ENCODE measurements around the gene HIVEP2.
A peak's percentile ranks its signal among the peaks of the same experiment; 100 is the strongest.

The HIVEP2 gene

DNA sequence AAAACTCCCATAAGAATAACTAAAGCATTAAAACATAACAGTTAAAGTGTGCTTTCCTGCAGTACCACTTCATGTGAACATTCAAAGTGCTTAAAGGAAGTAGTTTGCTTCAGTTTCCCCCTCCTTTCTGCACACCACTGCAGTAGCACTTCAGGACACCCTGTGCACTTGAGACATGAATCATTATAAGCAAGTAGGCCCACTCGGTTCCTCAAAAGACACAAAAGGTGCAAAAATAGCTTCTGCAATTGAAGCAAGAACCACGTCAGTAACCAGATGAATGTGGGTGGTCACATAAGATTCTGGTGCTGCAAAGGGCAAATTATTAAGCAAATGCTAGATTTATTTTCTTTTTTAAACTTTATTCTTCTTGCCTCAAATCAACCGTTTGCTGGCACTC is 160.6 kb downstream of the HIVEP2 start:
- peak; percentile 60 for DNase-seq (ENCODE audit: low spot score)

DNA sequence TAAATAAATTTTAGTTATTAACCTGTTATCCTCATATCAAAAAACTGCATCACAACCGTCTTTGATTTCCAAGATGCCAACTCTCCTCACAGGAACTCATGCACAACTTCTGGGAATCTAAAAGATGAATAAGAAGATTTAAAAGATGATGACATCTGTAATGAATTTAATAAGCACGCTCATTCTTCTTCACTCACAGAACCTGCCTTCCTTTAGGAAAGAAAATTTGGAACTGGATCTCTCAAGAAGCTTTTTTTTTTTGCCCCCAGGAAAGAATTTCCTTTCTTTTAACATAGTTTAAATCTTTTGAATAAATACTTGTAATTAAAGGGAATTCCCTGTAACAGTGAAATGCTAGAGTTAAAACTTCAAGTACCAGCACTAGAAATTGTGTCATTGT is 161.5 kb downstream of the HIVEP2 start:
- no peak for DNase-seq (ENCODE audit: low spot score)

DNA sequence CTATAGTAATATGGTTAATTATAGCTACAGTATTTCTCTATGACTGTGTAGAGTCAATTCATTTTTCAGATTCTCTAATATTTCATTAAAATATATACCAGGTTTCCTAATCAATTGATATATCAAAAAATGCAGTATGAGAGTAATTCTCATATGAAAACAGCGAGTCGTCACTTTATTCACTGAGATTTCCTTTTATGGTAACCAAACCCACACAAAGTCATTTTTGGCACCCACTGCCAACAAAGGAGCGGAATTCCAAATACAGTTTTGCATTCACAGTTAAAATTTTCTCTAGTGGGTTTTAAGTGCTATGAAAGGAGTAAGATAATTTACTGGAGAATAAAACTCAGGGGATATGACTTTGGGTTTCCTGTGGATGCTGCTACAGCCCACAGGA is 163.8 kb downstream of the HIVEP2 start:
- DNase-seq (ENCODE audit: low spot score): no peak

DNA sequence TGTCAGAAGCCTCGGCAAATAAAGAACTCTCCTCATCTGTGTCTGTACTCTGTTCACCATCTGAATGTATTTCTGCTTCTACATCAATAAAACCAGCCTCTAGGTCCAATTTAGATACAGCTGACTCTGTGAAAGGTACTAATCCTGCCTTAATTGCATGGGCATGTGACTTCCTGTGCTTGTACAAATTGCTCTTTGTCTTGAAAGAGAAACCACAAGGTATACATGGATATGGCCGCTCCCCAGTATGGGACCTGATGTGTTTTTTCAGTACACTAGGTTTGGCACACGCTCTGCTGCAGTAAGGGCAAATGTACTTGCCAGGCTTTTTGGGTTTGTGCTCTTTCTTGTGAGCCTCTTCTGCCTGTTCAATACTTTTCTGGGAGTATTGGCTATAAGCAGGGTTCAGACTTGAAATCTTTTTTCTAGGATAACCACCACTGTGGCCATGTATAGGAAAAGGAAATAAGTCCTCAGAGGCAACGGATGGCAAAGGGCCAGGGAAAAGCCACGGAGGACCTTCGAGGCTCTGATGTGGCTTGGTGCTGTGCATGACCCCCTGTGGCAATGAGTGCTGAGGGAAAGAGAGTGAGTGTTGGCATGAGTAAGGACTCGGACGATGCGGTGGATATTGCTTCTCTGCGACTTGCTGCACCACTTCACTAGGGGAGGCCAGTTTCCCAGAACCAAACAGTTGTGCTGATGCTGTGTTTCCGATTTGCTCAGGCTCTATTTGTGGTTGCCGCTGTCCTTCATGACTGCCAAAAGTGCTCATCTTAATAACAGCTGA is 170.9 kb downstream of the HIVEP2 start:
- DNase-seq (ENCODE audit: low spot score): no peak

DNA sequence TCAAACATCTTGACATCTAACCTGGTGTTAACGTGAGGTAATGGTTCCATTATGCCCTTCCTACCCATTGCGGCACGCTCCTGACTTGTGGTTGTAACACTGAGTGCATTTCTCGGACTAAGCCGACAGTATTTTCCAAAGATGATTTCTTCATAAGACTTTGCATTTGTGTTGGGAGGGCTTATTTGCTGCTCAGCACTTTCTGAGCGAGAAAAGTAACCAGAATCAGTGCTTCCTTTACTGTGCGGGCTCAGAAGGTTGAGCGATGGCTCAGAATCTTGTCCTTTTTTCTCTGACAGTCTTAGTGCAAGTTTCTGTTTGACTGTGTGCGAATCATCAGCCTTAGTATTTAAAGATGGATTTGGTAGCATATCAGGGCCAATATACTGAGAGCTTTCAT is 171.7 kb downstream of the HIVEP2 start:
- no peak for DNase-seq (ENCODE audit: low spot score)

DNA sequence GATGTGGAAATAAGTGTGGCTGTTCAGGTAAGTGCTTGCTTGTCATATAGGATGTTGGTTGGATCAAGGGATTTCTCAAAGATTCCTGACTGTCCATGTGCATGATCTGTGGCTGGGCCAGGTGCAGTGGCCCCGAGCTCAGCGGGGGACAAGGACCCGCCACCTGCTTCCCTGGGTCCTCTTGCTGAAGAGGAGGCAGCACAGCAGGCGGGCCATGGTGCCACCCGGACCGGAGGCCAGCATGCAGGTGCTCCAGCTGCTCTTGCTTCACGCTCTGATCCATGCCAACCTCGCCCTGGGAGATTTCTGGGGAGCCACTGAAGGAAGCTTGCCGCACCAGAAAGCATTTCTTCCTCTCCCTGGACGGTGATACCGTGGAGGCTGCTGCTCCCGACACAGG is 173.8 kb downstream of the HIVEP2 start:
- no peak for DNase-seq (ENCODE audit: low spot score)

DNA sequence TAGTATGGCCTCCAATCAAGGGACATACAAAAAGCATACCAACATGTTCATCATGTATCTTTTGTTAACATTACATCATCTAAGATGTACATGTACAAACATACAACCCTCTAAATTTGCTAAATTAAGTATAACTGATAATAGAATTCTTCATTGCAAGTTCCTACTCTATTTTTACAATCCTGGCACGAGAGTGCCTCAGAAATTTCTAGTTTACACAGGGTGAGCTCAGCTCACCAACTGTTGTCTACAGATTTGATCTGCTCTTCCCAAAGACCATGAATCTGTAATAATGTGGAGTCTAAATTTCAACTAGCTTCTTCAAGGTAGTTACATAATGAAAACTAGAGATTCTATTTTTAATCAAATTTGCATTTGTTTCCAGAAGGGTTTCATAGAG is 179.7 kb downstream of the HIVEP2 start:
- no peak for DNase-seq (ENCODE audit: low spot score)

DNA sequence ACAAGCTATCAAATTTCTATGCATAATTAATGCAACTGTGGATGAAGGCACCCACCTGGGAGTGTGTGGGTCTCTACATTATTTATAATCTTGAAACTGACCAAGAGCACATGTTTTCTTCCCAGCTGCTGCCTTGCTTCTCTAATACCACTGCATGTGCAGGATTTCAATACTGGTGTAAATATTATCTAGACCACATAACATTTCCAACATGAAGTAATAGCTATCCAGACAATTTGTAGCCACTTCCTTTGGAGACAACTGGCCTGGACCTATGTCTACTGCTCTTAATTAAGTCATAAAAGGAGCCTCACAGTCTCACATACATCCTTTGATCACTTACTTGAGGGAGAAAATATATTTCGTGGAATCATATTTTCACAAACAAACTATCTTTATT is 180.7 kb downstream of the HIVEP2 start:
- no peak for DNase-seq (ENCODE audit: low spot score)

DNA sequence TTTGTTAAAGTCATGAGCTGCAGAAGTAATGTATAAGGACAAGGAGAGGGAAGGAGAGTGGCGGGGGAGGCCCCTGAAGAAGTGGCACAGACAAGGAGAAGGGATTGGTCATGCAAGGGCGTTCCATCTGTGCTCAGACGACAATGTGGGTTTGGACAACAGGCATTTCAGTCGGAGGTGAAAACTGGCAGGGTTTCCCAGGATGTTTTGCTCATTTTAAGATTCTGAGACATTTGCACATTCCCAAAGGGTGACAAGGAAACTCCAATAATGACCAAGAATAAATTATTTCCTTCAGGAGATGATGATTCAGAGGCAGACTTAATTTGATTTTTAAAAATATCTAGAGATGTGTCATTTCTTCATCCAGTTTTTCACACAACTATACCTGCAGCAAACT is 181.8 kb downstream of the HIVEP2 start:
- no peak for DNase-seq (ENCODE audit: low spot score)

DNA sequence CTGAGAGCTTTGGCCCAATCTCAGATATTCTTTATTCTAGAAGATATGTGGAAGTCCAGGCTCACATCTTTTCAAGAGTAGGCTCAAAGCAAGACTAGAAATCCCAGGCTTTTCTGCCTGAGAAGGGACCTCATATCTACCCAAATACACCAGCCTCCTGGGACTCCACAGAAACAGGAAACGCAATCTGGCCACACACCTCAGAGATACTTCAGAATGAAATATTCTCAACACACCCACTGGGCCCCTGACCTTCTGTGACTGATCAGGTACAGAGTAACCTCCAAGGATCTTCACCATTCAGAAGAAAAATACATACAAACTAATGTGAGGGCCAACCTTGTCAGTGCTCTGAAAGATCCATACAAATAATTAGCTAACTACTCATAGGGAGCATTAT is 183.2 kb downstream of the HIVEP2 start:
- no peak for DNase-seq (ENCODE audit: low spot score)

DNA sequence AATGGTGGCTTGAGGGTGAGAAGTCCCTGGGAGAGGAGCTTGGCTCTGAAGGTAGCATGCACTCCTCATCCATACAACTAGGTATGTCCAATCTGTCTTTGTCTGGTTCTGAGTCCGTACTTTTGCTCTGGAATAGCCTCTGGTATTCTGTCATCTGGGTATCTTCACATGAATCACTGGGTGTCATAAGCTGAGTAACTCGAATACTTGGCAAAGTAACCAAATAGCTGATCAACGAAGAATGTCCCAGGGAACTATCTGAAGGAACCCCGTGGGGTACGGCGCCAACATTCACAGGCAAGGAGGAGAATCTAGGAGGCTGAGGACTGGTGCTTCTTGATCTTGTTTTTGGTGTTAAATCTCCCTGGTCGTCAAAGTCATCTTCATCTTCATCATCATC is 184.8 kb downstream of the HIVEP2 start:
- DNase-seq (ENCODE audit: low spot score): no peak

DNA sequence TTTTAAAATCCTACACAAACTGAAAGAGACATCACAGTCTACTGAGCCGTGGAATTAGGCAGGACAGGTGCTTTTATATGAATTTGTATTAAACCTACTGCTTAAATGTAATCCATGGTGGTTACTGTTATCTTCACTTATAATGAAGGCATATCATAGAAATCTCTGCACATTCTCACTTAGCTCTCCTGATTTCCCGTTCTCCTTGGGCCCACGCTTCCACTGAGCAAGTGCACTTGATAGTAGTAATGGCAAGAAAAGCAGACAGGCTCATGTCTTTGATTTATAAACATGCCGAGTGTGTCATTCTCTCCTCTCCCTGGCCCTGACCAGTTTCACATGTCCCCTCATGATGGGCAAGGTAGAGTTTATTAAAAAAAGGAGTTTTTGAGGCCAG is 186.3 kb downstream of the HIVEP2 start:
- DNase-seq (ENCODE audit: low spot score): no peak

DNA sequence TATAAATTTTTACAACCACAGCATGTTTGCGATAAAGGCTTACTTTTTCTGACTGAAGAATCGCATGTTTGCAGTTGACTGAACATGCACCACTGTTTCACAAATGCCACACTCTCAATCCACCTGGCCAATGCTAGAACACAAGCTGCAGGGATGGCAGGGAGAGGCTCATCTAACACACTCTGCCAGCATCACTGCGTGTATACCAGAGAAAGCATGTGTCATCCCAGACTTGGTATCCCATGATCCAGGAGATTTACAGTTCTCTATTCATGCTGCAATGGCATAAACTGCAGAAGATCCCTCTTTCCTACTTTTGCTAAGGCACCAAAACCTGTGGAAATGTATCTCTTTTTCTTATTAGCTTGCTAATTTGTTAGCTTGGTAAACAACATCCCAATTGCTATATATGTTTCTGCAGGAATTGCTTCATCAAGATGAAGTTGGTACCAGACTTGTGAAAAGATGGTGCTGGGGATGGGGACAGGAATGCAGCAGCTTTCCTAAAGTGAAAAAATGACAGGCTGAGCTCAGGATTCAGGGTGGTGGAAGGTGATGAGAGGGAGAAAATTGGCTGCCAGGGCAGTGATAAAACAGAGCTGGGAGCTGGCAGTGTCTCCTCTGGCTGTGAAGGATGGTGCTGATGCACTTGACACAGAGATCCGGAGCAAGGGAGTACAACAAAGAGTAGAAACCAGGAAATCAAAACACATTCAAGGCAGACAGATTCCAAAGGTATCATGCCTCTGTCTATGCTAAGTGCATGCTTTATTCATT is 186.9 kb downstream of the HIVEP2 start:
- peak; percentile 13 for DNase-seq (ENCODE audit: low spot score)

DNA sequence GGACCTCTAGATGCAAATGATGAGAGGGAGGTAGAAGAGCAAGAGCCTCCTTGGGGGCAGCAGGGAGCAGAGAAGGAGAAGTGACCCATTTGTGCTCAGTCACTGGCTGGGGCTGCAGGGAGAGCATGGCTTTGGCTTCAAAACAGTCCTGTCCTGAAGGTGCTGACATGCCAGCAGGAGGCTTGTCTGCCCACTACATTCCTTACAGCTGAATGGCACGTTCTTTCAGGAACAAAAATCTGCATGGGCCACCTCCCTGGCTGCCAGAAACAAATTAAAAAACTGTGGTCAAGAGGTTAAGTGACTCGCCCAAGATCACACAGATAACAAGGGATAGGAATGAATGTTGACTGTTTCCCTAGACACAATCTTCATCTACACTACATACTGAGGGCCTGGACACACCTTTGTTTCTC is 188.8 kb downstream of the HIVEP2 start:
- no peak for DNase-seq (ENCODE audit: low spot score)

DNA sequence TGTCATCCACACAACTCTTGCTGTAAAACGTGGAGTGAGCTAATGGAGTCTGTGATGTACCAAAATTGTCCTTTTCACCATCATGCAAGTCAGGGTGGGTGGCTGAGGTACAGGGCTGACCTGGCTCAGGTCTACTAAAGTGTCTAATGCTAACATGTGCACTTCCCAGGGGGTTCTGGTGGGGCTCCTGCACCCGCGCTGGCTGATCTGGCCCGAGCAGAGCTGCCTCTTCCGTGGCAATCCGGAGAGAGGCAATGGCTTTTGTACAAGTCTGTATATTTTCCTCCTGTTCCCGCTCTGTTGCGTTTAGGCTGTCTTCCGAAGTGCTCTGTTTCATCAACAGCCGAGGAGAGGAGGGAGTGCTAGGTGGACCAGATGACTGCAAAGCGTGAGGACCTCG is 191.8 kb downstream of the HIVEP2 start:
- DNase-seq (ENCODE audit: low spot score): no peak

DNA sequence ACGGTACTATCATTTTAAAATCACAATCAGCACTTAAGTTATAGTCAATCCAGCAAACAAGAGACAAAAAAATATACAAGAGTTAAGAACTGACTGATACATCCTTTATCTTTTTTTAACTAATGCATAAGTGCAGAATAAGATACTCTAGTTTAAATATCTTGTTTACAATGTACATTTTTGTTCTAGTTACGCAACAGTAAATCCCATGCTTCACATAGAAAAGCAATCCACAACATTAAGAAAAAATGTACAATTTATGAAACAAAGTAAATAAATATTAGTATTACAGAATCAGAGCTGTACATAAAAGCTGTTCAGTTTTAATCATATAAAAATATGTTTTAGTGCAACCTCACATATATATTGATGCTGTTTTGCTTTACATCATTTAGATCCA is 192.6 kb downstream of the HIVEP2 start:
- no peak for DNase-seq (ENCODE audit: low spot score)

DNA sequence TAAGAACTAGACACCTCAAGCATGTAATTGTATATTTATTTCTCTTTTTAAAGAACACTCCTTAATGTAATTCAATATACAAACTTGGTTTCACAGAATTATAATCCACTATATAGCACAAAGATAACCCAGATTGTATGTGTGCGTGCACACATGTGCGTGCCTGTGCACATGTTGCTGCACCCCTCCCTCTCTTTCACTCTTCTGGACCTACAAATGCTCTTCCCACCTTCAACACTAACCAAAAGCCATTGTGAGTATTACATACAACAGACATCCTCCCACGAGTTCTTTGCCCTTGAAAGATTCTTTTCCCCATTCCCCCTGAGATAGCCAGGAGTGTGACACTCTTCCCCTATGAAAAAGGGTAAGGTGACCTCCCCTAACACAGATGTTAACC is 193.5 kb downstream of the HIVEP2 start:
- DNase-seq (ENCODE audit: low spot score): no peak

DNA sequence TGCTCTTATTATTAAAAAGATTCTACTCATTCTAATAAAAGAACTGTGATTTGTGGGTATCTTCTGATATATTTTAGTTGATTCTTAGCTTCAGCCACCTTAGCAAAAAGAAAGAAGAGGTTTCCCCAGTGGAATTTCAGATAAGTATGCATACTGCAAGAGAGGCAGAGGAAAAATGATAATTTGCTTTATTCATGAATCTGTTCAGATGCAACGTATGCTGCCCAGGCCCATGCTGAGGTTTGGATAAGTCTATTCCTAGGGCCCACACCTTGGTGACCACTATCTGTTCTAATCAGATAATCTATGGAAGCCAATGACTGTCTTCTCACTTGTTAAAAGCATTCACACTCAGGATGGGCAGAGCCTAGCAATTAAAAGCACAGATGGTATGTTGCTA is 194.0 kb downstream of the HIVEP2 start:
- DNase-seq (ENCODE audit: low spot score): no peak

DNA sequence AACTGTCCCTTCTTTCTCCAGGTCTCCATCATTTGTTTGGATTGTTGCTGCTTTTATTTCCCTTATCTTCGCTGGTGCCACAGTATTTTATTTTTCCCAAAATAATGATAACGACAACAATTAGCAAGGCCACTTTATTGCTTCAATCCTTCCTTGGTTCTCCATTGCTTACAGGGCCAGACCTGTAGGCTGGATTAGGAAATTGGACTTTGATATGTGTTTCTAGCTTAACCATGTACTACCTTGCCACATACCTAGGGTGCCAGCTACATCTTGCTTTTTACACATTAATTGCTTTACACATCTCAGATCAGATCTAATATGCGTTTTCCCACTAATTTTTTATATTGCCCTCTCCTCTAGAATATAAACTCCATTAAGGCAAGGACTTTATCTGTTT is 195.4 kb downstream of the HIVEP2 start:
- no peak for DNase-seq (ENCODE audit: low spot score)

DNA sequence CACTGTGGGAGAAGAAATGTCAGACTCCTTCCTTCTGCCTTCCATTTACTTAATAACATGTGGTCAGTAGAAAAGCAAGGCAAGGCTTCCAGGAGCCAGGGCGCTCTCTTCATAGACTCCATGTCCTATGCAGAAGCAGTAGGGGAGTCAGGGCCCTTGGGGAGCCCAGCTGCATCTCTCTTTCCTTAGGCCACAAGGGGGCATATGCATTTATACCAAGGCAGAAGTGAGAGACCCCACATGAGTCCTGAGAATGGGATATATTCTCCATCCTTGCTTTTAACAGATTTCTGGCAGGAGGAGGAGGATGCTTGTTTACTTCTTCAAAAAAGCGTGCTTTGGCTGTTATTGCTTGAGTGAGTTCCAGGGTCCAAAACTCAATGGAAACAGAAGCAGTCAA is 198.5 kb downstream of the HIVEP2 start:
- peak; percentile 35 for DNase-seq (ENCODE audit: low spot score)

DNA sequence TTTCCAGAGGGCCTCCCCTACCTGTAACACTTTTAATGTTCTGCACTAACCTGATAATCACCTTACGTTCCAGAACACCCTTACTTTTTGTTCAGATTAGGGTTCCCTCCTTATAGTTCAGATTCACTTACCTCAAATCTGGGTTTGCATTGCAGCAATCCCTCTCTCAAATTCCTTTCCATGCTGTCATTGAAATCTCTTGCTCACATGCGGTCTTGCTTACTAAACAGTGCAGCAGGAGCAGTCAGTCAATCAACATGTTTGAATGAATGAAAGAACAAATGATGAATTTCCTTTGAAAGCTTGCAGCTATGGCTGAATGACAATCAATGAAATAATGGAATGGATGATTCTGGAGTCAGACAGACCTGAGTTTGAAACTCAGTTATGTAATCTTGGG is 200.1 kb downstream of the HIVEP2 start:
- no peak for DNase-seq (ENCODE audit: low spot score)

DNA sequence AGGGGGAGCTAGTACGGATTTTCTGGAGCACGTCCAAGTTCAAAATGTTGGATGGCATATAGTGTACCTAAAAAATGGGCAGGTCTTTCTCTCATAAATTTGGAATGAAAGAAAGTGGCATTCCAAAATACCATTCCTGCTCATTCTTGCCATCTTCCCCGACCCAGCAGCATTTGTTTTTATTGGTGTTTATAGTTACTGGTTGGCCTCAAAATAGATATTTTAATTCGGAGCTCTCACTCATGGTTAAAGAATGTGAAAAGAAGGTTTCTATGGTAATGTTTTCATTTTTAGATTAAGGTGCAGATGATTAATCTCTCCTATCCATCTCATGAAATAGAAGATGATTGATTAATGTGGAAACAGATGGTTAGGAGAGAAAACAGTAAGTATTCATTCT is 204.5 kb downstream of the HIVEP2 start:
- no peak for DNase-seq (ENCODE audit: low spot score)

DNA sequence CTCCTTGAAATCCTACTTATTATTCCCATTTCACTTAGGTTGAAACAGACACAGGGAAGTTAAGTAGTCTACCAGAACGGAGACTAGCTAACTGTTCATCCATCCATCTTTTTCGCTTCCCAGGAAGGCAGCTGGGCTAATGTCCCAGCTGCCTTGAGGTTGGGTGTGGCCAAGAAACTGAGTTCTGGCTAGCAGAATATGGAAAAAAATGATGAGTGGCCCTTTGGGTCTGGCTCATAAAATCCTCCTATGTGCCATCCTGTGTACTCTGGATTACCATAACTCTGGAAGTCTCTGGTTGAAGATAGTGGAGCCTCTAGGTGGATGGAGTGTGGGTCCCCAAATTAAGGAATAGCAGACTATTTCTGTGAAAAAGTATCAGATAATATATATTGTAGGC is 206.2 kb downstream of the HIVEP2 start:
- DNase-seq (ENCODE audit: low spot score): no peak

DNA sequence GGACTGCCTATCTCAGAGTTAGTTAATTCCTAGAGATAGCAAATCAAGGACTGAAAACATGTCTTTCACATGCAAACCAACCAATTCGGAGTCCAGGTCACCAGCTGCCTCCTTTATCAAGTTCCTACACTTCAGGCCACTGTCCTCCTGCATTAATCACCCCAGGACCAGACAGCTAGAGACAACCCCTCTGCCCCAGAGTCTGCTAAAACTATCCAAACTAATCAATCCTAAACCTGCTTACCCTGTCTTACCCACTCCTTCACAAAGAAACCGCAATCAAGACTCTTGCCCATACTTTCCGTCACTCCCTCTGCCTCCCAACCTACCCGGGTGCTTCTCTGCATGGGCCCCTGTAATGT is 207.0 kb downstream of the HIVEP2 start:
- no peak for DNase-seq (ENCODE audit: low spot score)
